Measurements from ENCODE around the gene CAMK2B.
"Not testable (repeated sequence)": the region's sequence is repeated elsewhere in the genome, so short reads cannot be mapped to it uniquely, and the experiment has no call there.

Gene CAMK2B

DNA sequence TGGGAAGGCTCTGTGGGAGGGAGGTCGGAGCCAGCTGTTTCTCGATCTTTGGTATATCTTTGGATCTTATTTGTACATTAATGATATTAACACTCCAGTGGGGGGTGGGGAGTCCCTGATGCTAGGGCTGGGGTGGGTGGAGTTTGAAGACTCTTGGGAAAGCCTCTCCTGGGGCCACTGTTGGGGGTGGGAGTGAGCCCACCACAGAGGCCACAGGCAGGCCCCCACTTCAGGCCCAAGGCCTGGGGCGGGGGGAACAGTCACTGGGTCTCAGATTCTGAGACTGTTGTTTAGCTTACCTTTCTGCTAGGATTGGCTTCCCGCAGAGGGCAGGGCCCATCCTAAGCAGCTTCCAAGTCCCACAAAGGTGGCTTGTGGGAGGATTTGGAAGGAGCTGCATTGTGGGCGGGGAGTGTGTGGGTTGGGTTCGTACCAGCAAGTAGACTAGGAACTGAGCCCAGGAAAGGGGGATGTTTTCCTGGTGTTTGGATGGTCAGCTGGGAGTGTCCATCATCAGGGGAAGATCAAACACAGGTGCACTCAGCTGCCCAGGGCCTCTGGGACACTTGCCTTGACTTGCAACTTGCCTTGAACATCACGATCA is 112.7 kb downstream of the CAMK2B start:
- no peak for DNase-seq

DNA sequence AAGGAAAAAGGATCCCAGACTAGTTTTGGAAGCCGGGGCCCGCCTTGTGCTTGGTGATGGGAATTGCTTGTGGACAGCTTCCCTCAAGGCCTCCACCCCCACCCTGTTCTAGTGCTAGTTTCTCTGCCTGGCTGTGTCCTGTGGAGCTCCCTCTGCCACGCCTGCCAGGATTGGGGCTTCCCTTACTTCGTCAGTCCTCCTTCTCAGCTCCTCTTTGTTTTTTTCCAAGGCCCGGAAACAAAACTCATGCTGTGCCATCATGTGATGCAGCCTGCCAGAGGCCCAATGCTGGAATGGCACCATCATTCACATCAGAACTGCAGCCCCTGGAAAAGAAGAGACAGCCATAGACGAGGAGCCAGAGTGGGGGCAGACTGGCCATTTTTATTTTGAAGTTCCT is 113.4 kb downstream of the CAMK2B start:
- DNase-seq = no peak

DNA sequence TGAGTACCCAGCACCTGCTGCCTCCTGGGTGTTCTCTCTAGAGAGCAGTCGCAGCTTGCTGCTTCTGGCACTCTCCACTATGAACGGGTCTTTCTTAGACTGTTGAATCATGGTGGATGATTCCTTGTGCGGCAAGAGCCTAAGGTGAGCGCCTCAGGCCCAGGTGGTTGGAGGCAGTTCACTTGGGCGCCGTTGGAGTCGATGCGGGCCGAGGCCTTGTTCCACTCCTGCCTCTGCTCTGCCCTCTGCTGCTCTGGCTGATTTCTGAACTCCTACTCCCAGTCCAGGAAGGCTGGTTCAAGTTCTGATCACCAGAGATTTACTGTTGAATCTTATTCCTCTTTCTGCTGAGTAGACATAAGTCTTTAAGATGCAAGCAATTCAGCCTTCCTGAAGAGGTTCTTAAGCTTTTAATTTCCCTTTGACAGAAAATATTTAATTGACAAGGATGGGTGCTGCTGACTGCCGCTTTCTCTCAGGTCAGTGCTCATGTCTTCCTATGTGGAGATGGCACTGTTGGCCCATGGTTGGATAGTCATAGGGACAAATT is 114.2 kb downstream of the CAMK2B start:
- DNase-seq = no peak

DNA sequence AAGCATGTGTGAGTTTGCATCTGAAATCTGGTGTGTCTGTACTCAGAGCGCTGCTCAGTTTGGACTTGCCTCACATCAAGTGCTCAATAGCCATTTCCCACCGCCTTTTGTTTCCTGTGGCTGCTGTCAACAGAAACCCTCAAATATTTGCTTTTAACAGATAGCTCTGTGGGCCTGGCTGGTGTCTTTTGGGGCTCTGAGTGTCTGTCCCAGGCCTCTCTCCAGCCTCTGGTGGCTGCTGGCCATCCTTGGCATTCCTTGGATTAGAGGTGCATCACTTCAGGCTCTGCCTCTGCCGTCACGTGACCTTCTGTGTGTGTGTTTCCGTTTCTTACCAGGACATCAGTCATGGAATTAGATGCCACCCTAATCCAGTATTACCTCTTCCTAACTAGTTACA is 115.3 kb downstream of the CAMK2B start:
- DNase-seq = no peak

DNA sequence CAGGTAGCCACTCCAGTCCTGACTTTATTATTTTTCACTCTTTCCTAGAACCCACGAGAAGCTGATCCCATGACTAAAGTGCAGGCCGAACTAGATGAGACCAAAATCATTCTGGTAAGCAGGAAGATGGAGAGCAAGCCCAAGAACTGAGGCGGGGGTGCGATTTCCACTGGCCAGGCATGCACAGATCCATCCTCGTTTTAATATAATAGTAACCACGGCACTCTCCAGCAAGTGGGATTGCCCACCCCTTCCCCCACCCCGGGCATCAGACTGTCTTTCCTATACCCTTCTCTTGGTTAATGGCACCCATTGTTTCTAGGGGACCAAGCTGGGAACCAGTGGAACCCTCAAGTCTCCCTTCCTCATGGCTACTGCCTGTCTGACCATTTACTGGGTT is 117.3 kb downstream of the CAMK2B start:
- no peak for DNase-seq

DNA sequence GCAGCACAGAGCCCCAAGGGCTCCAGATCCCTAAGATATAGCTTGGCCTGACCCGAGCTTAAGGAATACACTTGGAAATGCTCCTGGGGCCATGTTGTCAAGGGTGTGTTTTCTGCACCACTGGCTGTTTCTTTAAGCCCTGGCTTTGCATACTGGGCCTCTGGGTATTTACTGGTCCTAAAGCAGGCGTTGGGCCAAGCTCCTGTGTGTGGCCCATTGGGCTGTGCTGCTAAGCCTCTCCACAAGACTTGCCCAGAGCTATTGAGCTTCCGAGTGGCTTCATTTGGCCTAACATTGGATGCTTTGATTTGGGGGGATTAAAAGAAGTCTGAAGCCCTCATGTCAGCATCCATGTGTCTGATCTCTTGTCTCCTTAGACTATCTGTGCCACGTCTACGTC is 119.4 kb downstream of the CAMK2B start:
- no peak for DNase-seq

DNA sequence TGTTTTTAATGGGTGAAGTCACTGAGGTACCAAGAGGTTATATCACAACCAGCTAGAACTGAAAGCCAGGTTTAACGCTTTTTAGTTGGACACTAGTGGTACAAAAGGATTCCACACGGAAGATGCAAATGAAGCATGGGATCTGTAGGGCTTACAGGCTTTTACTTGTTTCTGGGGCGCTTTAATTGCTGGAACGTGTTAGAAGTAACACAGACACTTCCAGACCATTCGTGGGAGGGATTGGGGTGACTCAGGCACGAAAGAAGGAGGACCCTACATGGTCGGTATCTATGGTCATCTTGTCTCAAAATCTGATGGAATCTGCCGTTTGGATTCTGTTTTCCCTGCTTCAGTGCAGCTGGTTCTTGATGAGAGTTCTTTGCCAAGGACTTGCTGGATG is 123.6 kb downstream of the CAMK2B start:
- DNase-seq = no peak

DNA sequence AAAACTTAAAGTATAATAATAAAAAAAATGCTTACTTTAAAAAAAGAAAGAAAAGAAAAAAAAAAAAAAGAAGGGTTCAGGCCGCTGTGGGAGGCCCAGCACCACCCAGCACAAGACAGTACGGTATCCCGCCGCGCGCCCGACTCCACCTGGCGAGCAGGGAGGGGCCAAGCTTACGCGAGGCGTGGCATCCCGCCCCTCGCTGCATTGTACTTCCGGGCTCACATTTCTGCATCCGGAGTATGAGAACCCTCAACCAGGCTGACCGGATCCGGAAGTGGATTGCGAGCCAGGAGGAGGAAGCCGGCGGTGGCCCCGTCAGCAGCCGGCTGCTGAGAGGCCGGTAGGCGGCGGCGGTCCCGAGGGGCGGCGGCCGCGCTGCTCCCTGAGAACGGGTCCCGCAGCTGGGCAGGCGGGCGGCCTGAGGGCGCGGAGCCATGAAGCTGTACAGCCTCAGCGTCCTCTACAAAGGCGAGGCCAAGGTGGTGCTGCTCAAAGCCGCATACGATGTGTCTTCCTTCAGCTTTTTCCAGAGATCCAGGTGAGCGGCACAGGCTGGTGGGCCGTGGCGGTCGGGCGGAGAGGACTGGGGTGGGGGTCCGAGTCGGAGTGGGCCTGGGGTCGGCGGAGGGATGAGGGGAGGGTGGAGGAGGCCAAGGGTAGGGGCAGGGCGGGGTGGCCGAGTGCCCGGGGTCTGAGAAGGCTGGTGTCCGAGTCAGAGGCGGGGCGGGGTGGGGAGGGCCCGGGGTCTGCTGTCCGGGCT is 124.5 kb downstream of the CAMK2B start, which contains the start of gene YKT6:
Gene YKT6, plus strand, starts transcription at position 280 of the 763 bp plus-strand sequence. Its CDS starts 158 bp downstream, at position 438.
- DNase-seq = peak; percentile 91

DNA sequence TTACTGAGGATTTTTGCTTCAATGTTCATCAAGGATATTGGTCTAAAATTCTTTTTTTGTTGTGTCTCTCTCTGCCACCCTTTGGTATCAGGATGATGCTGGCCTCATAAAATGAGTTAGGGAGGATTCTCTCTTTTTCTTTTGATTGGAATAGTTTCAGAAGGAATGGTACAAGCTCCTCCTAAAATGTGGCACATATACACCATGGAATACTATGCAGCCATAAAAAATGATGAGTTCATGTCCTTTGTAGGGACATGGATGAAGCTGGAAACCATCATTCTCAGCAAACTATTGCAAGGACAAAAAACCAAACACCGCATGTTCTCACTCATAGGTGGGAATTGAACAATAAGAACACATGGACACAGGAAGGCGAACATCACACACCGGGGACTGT is 125.2 kb downstream of the CAMK2B start:
- not testable (repeated sequence) for DNase-seq

DNA sequence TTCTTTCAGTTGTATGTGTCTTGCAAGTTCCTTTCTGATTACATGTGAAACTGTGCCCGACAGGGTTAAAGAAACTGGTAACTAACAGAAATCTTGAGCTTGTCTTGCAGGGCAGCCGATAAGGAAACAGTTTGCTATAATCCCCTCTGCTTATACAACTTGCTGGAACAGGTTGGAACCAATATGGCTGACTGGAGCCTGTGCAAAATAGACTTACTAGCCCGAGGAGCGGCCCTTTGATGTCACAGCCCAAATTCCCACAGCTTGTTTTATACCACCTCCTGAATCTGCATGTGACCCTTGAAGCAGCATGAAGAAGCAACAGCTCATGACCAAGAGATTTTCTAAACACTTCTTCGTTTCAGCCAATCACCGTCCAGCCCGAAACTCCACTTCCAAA is 127.9 kb downstream of the CAMK2B start:
- no peak for DNase-seq

DNA sequence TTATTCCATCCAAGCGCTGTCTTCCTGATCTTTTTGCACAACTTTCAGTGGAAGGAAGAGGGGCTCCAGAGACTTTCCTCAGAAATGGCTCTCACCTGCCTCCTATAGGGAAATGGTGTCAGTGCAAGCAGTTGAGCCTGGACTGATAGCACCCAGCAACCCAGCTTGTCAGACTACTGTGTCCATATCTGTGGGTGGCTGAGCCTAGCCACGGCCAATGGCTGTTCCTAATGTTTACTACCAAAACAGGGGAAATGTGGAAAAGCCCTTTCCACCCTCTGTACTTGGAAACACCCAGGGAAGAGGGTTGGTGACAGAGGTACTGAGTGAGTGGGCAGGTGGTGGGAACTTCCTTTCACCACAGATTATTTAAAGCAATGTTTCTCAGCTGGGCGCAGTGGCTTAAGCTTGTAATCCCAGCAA is 128.9 kb downstream of the CAMK2B start:
- DNase-seq = no peak

DNA sequence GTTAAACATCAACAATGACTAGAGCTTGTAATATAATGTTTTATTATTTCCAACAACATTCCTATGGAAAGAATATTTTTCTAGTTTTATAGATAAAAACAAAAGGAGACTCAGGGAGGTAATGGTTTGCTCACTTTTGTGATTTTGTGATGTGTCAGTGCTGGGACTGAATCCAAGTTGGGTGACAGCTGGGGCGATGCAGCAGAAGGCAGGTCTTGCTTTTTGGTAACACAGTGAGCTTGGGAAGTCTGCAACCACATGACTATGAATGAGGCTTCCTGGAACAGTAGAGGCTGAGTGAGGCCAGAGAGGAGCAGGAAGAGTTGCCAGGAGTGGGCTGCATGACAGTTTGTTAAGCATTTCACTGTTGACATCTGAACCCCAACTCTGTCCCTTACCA is 129.5 kb downstream of the CAMK2B start:
- DNase-seq = no peak

DNA sequence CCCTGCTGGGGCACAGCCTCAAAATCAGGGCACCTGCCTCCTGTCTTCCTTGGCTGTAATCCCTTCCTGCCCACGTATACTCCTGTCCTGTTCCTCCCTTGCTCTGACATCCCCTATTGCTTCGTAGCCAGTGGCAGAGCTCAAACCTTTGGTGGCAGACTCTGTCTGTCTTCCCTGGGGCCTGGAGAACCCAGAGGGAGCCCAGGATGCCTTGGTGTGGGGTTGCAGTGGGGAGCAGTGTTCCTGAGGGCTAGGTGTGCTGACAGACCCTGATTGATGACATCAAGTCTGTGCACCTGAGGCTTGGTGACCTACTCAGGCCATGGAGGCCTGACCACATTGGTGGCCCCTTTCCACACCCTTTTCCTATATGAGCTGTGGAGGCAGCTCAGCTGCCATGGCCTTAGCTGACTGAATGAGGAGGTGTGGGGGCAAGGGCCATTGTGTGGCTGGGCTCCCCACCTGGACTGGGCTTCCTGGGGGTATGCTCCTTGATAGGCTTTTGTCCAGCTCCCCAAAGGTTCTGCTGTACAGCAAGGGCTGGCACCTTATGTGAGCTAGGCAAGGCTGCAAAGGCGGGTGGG is 130.7 kb downstream of the CAMK2B start:
- DNase-seq = no peak

DNA sequence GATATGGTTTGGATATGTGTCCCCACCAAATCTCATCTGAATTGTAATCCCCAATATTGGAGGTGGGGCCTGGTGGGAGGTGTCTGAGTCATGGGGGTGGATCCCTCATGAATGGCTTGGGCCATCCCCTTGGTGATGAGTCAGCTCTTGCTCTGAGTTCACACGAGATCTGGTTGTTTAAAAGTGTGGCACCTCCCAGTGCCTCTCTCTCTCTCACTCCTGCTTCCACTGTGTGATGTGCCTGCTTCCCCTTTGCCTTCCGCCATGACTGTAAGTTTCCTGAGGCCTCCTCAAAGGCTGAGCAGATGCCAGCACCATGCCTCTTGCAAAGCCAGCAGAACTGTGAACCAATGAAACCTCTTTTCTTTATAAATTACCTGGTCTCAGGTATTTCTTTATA is 131.3 kb downstream of the CAMK2B start:
- no peak for DNase-seq

DNA sequence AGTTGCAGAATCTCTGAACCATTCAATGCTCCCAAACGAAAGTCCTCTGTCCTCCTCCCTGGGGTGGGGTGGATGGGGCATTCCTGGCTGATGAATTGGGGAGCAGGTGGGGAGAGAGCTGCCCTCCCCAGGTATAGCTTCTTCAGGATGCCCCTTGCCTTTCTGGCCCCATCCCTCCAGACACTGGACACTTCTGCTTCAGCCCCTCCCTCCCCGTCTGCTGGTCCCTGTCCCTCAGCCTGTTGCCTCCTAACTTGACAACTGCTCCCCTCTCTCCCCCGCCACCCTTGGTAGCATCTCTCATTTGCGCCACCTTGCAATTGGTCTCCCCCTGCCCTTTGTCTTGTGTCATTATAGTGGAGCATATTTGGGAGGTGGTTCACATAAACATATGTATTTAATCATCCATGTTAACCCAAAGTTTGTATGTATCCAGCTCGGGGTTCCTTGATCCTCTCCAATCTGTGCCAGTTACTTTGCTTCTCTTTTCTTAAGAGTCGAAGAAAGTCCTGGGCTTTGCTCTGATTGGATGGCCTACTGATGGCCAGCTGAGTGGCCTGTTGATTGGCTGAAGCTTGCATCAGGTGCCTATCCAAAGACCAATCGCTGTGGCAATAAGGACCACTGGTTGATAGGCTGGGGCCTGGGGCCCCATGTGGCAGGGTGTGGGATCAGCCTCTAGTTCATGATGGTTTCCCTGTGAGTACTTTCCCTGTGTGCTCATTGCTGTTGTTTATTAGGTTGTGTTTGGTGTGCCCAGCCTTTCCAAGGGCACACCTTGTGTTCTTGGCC is 132.2 kb downstream of the CAMK2B start:
- DNase-seq = no peak

DNA sequence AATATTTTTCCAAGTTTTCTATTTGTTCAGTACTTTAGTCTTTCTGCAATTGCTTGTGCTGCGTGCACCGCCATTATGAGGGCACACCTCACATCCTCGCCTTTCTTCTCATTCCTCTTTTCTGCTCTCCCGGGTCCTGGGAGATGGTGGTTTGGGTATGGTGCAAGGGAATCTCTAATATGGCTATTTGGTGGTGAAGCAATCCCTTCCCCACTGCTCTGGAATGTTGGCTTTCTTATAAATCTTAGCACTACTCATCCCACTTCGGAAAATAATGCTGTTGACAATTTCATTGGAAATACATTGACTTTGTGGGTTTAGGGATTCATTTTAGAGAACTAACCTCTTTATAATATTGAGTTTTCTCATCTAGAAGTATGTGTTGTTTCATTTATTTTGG is 134.2 kb downstream of the CAMK2B start:
- no peak for DNase-seq

DNA sequence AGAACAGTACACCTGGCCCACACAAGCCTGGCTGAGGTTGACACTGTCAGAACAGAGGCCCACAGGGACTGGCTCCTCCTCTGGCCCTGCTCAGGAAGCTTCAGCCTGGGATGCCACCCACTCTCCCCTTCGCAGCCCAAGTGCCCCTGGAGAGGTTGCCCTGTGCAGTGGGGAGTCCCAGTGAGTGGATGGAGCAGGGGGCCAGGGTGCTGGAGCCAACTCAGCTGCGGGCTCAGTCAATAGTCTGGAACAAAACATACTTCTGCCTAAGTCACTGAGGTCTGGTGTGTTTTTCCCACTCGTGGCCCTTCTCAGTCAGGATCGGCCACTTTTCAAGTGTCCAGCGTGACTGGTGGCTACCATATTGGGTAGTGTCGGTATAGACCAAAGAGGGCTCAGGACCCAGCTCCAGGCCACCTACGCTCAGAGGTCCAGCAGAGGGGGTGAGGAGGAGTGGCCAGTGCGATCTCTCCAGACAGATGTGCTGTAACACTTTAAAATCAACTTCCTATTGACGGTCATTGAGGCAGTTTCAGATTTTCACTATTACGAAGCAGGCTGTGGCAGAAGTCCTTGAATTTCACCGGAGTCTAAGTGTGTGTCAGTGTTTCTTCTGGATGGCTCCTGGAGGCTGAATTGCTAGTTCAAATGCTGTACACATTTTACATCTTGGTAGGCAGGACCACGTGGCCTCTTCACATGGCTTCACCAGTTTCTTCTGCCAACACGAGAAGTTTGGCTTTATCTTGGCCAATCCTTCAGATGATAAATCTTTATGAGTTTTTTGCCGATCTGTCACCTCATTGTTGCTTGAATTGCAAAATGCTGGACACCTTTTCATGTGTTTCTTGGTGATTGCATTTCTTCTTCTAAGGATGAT is 135.2 kb downstream of the CAMK2B start:
- DNase-seq = no peak

DNA sequence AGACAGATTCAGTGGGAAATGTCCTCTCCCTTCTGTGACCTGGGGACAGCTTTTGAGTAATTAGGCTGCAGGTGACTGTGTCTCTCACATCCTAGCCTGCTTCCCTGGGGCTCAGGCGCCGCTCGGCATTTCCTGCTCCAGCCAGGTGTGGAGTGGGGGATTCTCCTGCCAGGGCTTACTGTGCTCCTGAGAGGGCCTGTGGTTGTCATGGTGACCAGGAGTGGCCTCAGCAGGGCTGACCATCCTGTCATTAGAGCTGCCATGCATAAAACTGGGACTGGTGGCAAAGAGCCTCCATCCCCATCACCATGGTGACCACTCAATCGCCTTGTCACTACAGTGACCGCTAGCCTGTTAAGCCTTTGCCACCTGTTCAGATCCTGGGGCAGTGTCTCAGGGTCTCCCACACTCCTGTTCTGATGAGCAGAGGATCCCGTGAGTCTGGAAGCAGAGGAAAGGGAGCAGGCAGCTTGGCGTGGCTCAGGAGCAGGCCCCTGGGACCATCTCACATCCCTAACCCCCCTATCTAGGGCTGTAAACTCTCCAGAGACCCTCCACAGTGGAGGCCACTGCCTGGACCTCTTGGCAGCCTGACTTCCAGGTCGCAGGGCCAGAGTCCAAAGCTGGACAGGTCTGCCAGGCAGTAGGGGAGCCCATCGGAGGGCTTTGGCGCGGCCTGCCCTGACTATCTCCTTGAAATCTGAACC is 136.0 kb downstream of the CAMK2B start, which contains the start of gene GCK:
Gene GCK, minus strand, starts transcription at position 154 of the 707 bp plus-strand sequence. CDS start 486 bp downstream, outside the sequence.
- peak; percentile 21 for DNase-seq

DNA sequence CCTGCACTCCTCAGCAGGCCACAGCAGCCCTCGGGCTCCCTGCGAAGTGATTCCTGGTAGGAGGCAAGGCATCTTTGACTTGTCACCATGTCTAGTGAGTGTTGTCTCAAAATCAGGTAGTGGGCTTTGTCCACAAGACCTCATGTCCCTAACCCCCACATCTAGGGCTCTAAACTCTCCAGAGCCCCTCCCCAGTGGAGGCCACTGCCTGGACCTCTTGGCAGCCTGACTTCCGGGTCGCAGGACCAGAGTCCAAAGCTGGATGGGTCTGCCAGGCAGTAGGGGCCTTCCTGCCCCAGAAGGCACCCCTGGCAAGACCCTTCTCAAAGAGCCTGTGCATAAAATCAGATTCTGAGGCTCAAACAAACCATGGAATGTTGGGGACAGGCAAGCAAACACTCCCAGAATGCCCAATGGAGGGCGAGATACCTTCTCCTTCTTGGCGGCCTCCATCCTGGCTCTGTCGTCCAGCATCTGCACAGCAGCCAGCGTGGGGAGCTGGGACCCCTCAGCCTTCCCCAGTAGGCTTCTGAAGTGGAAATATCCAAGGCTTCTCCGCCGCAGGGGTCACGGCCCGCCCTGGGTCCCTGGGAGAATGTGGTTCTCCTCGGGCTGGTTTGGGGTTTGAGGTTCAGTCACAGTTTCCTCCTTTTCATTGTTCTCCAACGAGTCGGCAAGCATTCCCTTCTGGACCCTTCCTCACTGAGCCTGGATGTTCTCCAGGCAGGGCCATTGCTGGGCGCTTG is 136.7 kb downstream of the CAMK2B start:
- DNase-seq = no peak

DNA sequence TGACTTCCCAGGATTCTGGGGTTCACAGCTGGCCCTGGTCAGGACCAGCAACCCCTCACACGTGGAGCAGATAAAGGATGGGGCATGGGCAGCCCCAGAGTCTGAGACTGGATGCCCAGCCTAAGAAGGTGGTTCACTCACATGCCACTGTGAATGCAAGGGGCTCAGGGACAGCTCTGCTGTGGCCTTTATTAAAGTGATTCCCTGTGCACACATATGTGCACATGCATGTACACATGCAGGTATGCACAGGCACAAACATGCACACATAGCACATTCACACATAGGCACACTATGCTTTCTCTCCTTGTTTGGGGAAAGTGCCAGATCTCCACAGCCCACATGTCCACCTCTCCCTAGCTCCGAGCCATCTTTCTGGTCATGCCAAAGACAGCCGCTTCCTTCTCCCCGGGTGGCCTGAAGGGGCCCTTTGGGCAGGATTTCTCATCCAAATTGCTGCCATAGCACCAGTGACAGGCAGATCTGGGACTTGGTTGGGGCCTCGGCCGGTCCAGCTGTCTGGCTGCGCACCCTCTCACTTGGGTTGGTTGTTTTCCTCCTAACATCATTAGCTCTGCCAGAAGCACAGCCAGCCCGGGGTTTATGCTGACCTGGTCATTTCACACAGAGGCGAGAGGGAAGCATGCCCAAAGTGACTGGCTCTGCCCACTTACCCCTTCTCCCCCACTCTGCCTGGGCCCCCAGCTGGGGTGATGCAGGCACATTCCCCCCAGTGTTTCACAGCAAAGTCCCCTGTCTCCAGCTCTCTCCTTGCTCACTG is 137.6 kb downstream of the CAMK2B start:
- no peak for DNase-seq
